ENCODE data around the gene ILDR2. TPM values are rescaled to one million over a fixed set of nuclear protein-coding genes. Genes with fewer than 3 reads are reported as not detected.

The ILDR2 gene
- total RNA-seq, 1 donor from 2014 or later: 7.8 TPM

GRCh38 chr1:166999075-166999474 lies 23.7 kb upstream of the ILDR2 start:
- Histone ChIP-seq H3K27me3 (ENCODE audit: insufficient read depth, low read length) (no peaks in the 10 kb centered on the region), H2AFZ (ENCODE audit: low read depth, low read length) (no peak overlapping the region), H3K79me2 (ENCODE audit: insufficient read depth, low read length) (no peaks in the 10 kb centered on the region), H3K4me1 (ENCODE audit: insufficient read depth, low read length) (no peaks in the 10 kb centered on the region), H3K36me3 (ENCODE audit: insufficient read depth, low read length) (no peaks in the 10 kb centered on the region), H3K27ac (ENCODE audit: low read depth, low read length) (no peak overlapping the region), H3K4me3 (ENCODE audit: insufficient read depth, low read depth, low read length) (no peak overlapping the region), H3K4me2 (ENCODE audit: low read length) (peak overlapping the region; percentile 30), H3K9me3 (ENCODE audit: insufficient read depth, low read depth, low read length) (peaks cover 3% of the 10 kb centered on the region), H3K9ac (ENCODE audit: low read length) (no peak overlapping the region), H4K20me1 (ENCODE audit: insufficient read depth, low read length) (no peaks in the 10 kb centered on the region)
- Mint-ChIP-seq H3K27me3 (ENCODE audit: low read depth, unreplicated experiment) (no peaks in the 10 kb centered on the region), H3K4me3 (ENCODE audit: unreplicated experiment) (no peak overlapping the region), H3K27ac (ENCODE audit: unreplicated experiment) (no peak overlapping the region), H3K4me1 (ENCODE audit: low read depth, unreplicated experiment) (peaks cover 6% of the 10 kb centered on the region), H3K36me3 (ENCODE audit: low read depth, unreplicated experiment) (no peaks in the 10 kb centered on the region), H3K9me3 (ENCODE audit: unreplicated experiment) (peaks cover 6% of the 10 kb centered on the region)
- TF ChIP-seq CTCF (IDR thresholded peaks at IDR 0.05; ENCODE audit: insufficient read depth, low read depth, low read length) (no peak), EZH2 (IDR thresholded peaks at IDR 0.05; ENCODE audit: insufficient read depth, low read length) (no peak)
- DNase-seq (ENCODE audit: low read depth) (peak; percentile 86), FAIRE-seq (no peak)

GRCh38 chr1:166988974-166989515 lies 13.7 kb upstream of the ILDR2 start, which contains the start of gene MAEL:
Gene MAEL, plus strand, starts transcription at chr1:166989280. Its CDS starts 73 bp downstream, at chr1:166989353.
- peaks cover 4% of the 10 kb centered on the region for H3K27me3 Mint-ChIP-seq (ENCODE audit: low read depth, unreplicated experiment)
- no peak for TF ChIP-seq EZH2 (IDR thresholded peaks at IDR 0.05; ENCODE audit: insufficient read depth, low read length)
- TF ChIP-seq CTCF (IDR thresholded peaks at IDR 0.05; ENCODE audit: insufficient read depth, low read depth, low read length): no peak

GRCh38 chr1:166981589-166981988 lies 6.2 kb upstream of the ILDR2 start:
- no peak overlapping the region for H3K9ac ChIP-seq (ENCODE audit: low read length)
- FAIRE-seq: no peak
- no peak for DNase-seq (ENCODE audit: low read depth)
- H3K4me1 ChIP-seq (ENCODE audit: insufficient read depth, low read length): no peaks in the 10 kb centered on the region
- H3K9me3 ChIP-seq (ENCODE audit: insufficient read depth, low read depth, low read length): no peaks in the 10 kb centered on the region
- H3K4me3 Mint-ChIP-seq (ENCODE audit: unreplicated experiment): no peak overlapping the region
- no peak overlapping the region for H2AFZ ChIP-seq (ENCODE audit: low read depth, low read length)
- H4K20me1 ChIP-seq (ENCODE audit: insufficient read depth, low read length): no peaks in the 10 kb centered on the region
- no peaks in the 10 kb centered on the region for H3K9me3 Mint-ChIP-seq (ENCODE audit: unreplicated experiment)
- H3K36me3 ChIP-seq (ENCODE audit: insufficient read depth, low read length): no peaks in the 10 kb centered on the region
- H3K27ac Mint-ChIP-seq (ENCODE audit: unreplicated experiment): no peak overlapping the region
- no peak for TF ChIP-seq CTCF (IDR thresholded peaks at IDR 0.05; ENCODE audit: insufficient read depth, low read depth, low read length)
- no peak for TF ChIP-seq EZH2 (IDR thresholded peaks at IDR 0.05; ENCODE audit: insufficient read depth, low read length)
- peaks cover 3% of the 10 kb centered on the region for H3K4me1 Mint-ChIP-seq (ENCODE audit: low read depth, unreplicated experiment)
- no peaks in the 10 kb centered on the region for H3K79me2 ChIP-seq (ENCODE audit: insufficient read depth, low read length)
- no peak overlapping the region for H3K27ac ChIP-seq (ENCODE audit: low read depth, low read length)
- H3K4me2 ChIP-seq (ENCODE audit: low read length): no peak overlapping the region
- peaks cover 21% of the 10 kb centered on the region for H3K27me3 Mint-ChIP-seq (ENCODE audit: low read depth, unreplicated experiment)
- peaks cover 25% of the 10 kb centered on the region for H3K27me3 ChIP-seq (ENCODE audit: insufficient read depth, low read length)
- no peaks in the 10 kb centered on the region for H3K36me3 Mint-ChIP-seq (ENCODE audit: low read depth, unreplicated experiment)
- no peak overlapping the region for H3K4me3 ChIP-seq (ENCODE audit: insufficient read depth, low read depth, low read length)

More at GRCh38 chr1:166988974-166989515, 13.7 kb upstream of the ILDR2 start, which contains the start of gene MAEL:
- H3K4me2 ChIP-seq (ENCODE audit: low read length): no peak within 1 kb of the TSS
- no peak within 1 kb of the TSS for H3K27ac ChIP-seq (ENCODE audit: low read depth, low read length)
- H3K9me3 ChIP-seq (ENCODE audit: insufficient read depth, low read depth, low read length): no peaks in the 10 kb centered on the region
- no peaks in the 10 kb centered on the region for H3K4me1 Mint-ChIP-seq (ENCODE audit: low read depth, unreplicated experiment)
- H3K9me3 Mint-ChIP-seq (ENCODE audit: unreplicated experiment): peaks cover 2% of the 10 kb centered on the region
- DNase-seq (ENCODE audit: low read depth) (no peak), FAIRE-seq (no peak)
- H3K36me3 Mint-ChIP-seq (ENCODE audit: low read depth, unreplicated experiment): no peaks in the 10 kb centered on the region
- H3K9ac ChIP-seq (ENCODE audit: low read length): no peak within 1 kb of the TSS
- H2AFZ ChIP-seq (ENCODE audit: low read depth, low read length): no peak within 1 kb of the TSS
- H4K20me1 ChIP-seq (ENCODE audit: insufficient read depth, low read length): no peaks in the 10 kb centered on the region
- no peak within 1 kb of the TSS for H3K27ac Mint-ChIP-seq (ENCODE audit: unreplicated experiment)
- no peaks in the 10 kb centered on the region for H3K4me1 ChIP-seq (ENCODE audit: insufficient read depth, low read length)
- H3K79me2 ChIP-seq (ENCODE audit: insufficient read depth, low read length): no peaks in the 10 kb centered on the region
- no peak within 1 kb of the TSS for H3K4me3 Mint-ChIP-seq (ENCODE audit: unreplicated experiment)
- H3K27me3 ChIP-seq (ENCODE audit: insufficient read depth, low read length): peaks cover 8% of the 10 kb centered on the region
- no peak within 1 kb of the TSS for H3K4me3 ChIP-seq (ENCODE audit: insufficient read depth, low read depth, low read length)
- H3K36me3 ChIP-seq (ENCODE audit: insufficient read depth, low read length): no peaks in the 10 kb centered on the region
